Measurements from ENCODE around the gene KDM6A.
"Not testable (repeated sequence)": the region's sequence is repeated elsewhere in the genome, so short reads cannot be mapped to it uniquely, and the experiment has no call there.

The KDM6A gene

DNA sequence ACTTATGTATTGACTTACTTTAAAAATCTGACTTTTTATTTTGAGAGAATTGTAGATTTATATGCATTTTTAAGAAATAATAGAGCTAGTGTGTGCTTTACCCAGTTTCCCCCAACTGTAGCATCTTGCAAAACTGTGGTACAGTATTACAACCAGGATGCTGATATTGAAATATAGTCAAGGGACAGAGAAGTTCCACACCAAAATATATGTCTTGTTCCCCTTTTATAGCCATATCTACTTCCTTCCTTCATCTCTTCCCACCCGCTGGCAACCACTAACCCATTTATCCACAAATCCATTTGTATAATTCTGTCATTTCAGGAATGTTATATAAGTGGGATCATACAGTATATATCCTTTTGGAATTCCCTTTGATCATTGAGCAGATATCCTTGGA, 16.8 kb downstream of the KDM6A start:
- DNase-seq (ENCODE audit: low read depth) = no peak

- DNase-seq (ENCODE audit: low read depth) = no peak
Observed at GRCh38 chrX:44890247-44890646, 17.3 kb downstream of the KDM6A start.

DNA sequence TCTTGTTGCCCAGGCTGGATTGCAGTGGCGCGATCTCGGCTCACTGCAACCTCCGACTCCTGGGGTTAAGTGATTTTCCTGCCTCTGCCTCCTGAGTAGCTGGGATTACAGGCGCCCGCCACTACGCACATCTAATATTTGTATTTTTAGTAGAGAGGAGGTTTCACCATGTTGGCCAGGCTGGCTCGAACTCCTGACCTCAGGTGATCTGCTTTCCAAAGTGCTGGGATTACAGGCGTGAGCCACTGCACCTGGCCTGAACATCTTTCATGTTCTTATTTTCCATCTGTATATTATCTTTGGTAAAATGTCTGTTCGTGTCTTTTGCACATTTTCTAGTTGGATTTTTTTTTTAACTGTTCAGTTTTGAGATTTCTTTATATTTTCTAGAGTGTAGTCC, 17.7 kb downstream of the KDM6A start:
- not testable (repeated sequence) for DNase-seq (ENCODE audit: low read depth)

DNA sequence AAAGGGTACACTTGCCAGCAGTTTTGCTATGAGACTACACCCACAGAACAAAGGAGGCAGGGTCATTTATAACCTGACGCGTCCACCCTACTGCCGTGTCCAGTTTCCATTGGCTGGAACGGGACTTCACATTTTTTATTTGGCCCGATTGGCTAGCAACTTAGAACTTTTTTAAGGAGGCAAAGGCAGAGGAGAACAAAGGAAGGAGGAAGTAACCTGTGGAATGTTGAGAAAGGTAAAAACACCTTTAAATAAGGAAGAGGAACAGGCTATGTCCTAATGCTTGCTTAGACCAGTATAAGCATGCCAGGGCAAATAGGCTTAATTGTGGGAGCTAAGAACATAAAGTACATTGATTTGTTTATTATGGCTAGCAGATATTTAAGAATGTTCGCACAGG, 18.7 kb downstream of the KDM6A start:
- DNase-seq (ENCODE audit: low read depth) = no peak

DNA sequence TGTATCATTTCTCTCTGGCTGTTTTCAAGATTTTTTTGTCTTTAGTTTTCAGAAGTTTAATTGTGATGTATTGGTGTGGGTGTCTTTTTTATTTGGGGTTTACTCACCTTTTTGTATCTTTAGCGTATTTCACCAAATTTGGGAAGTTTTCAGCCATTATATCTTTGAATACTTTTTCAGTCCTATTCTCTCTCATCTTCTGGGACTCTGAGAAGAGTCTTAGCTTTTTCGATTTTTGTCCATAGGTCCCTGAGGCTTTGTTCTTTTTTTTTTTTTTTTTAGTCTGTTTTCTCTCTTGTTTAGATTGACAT, 23.8 kb downstream of the KDM6A start:
- DNase-seq (ENCODE audit: low read depth) = no peak

GRCh38 chrX:44897539-44897938, 24.6 kb downstream of the KDM6A start:
- no peak for DNase-seq (ENCODE audit: low read depth)

DNA sequence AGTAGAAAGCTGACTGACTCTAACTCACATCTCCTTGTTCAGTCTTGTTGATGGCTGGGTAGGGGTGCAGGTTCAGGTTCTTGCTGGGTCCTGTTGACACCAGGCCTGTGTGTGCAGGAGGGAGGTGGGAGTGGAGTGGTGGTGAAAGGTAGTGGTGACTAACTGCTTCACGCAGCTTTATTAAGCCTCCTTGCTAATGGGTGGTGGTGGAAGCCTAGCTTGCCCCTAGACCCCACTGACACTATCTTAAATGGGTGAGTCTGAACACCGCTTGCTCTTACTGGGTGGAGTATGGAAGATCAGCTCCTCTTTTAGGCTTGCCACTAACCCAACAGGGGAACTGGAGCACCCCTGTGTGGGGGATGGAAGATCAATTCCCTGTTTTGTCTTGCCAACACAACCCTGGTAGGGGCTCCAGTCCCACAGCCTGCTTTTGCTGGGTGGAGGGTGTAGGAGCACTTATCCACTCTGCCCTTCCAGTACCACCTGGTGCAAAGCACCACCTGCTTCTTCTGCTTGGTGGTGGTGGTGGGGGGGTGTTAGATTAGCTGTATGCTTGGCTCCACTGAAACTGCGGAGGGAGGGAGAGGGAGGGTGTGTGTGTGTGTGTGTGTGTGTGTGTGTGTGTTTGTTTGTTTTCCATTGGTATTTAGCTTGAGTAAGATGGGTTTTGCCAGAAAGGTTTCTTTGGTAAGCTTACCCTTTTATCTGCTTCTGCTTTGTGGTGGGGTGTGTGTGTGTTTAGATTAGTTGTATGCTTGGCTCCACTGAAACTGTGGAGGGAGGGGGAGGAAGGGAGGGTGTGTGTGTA, 25.6 kb downstream of the KDM6A start:
- no peak for DNase-seq (ENCODE audit: low read depth)

DNA sequence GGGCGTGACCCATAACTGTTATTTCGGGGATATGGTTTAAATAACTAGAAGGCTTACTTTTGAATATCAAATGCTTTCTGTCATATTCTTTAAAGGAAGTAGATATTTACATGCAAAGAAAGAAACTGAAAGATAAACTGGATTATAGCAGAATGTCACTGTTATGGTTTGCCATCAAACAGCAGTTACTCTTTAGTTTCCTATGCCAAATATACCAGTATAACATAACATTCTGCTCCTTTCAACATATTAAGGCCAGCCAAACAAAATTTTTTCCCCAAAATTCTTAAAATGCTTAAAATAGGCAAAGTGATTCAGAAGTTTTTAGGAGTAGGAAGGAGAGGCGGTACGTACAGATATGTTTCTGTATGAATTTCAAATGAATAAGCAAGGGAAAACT, 27.0 kb downstream of the KDM6A start:
- no peak for DNase-seq (ENCODE audit: low read depth)

- no peak for DNase-seq (ENCODE audit: low read depth)
Observed at GRCh38 chrX:44903107-44903506, 30.1 kb downstream of the KDM6A start.

GRCh38 chrX:44903830-44904530, 31.0 kb downstream of the KDM6A start:
- no peak for DNase-seq (ENCODE audit: low read depth)

DNA sequence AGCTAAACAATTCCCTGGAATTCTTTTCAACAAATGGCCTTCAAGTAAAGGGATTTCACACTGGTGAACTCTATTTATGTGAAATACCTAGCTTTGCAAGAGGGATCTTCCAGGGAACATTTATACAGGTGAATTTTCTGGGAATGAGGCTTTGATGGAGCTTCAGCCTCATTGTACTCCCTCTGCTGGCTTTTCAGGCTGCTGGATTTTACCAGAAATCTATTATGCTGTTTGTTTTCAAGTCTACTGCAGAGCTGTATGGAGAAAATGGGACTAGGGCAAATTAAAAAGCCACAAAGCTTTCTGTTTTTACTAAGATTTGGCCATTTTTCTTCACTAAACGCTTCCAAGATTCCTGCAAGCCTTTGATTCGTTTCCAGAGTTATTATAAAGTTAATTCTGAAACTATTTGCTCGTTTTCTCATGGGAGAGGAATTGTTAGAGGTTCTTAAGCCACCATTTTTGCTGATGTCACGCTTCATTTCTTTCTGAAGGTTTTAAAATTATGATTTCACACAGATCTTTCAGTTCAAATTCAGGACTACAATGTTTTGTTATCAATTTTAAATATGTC, 31.6 kb downstream of the KDM6A start:
- no peak for DNase-seq (ENCODE audit: low read depth)

DNA sequence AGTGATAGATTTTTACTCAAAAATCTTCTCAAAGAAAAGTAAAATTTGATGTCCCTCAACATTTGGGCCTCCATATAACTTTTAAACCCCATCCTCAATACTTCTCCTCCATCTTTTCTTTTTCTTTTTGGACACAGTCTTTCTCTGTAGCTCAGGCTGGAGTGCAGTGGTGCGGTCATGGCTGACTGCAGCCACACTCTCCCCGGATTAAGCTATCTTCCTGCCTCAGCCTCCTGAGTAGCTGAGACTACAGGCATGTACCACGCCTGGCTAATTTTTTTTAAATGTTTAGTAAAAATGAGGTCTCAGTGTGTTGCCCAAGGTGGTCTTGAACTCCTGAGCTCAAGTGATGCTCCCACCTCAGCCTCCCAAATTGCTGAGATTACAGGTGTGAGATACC, 33.1 kb downstream of the KDM6A start:
- DNase-seq (ENCODE audit: low read depth) = no peak

GRCh38 chrX:44906542-44906941, 33.6 kb downstream of the KDM6A start:
- no peak for DNase-seq (ENCODE audit: low read depth)

DNA sequence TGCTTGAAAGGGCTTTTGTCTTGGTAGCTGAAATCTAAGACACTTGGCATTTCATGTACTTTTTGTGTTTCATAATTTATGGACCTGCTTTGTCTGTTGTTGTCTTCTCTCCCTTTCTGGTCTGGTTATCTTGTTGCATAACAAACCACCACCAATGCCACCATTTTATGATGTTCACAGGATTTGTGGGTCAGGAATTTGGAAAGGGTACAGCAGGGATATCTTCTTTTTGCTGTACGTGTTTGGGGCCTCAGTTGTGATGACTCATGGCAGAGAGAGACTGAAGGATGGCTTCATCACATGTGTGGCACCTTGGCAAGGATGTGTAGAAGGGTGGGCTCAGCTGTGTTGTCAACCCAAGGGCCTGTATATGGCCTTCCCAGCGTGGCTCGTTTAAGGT, 35.2 kb downstream of the KDM6A start:
- DNase-seq (ENCODE audit: low read depth) = no peak

DNA sequence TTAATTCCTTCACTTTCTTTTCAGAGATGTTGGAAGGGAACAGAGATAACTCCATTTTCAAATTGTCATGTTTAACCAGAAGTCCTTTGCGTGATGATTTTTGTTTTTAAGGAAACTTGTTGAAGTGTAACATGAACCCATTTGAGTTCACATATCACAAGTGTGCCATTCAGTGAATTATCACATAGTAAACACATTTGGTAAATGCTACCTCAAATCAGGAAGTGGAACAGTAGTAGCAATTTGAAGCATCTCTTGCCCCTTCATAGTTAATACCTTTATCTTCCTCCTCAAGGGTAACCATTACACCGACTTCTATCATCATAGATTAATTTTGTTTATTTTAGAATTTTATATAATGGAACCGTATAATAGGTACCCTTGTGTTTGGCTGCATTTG, 35.8 kb downstream of the KDM6A start:
- no peak for DNase-seq (ENCODE audit: low read depth)

DNA sequence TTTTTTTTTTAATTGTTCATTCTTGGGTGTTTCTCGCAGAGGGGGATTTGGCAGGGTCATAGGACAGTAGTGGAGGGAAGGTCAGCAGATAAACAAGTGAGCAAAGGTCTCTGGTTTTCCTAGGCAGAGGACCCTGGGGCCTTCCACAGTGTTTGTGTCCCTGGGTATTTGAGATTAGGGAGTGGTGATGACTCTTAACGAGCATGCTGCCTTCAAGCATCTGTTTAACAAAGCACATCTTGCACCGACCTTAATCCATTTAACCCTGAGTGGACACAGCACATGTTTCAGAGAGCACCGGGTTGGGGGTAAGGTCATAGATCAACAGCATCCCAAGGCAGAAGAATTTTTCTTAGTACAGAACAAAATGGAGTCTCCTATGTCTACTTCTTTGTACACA, 37.5 kb downstream of the KDM6A start:
- DNase-seq (ENCODE audit: low read depth) = not testable (repeated sequence)

DNA sequence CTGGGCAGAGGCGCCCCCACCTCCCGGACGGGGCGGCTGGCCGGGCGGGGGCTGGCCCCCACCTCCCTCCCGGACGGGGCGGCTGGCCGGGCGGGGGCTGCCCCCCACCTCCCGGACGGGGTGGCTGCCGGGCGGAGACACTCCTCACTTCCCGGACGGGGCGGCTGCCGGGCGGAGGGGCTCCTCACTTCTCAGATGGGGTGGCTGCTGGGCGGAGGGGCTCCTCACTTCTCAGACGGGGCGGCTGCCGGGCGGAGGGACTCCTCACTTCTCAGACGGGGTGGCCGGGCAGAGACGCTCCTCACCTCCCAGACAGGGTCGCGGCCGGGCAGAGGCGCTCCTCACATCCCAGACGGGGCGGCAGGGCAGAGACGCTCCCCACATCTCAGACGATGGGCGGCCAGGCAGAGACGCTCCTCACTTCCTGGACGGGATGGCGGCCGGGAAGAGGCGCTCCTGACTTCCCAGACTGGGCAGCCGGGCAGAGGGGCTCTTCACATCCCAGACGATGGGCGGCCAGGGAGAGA, 38.1 kb downstream of the KDM6A start:
- not testable (repeated sequence) for DNase-seq (ENCODE audit: low read depth)

DNA sequence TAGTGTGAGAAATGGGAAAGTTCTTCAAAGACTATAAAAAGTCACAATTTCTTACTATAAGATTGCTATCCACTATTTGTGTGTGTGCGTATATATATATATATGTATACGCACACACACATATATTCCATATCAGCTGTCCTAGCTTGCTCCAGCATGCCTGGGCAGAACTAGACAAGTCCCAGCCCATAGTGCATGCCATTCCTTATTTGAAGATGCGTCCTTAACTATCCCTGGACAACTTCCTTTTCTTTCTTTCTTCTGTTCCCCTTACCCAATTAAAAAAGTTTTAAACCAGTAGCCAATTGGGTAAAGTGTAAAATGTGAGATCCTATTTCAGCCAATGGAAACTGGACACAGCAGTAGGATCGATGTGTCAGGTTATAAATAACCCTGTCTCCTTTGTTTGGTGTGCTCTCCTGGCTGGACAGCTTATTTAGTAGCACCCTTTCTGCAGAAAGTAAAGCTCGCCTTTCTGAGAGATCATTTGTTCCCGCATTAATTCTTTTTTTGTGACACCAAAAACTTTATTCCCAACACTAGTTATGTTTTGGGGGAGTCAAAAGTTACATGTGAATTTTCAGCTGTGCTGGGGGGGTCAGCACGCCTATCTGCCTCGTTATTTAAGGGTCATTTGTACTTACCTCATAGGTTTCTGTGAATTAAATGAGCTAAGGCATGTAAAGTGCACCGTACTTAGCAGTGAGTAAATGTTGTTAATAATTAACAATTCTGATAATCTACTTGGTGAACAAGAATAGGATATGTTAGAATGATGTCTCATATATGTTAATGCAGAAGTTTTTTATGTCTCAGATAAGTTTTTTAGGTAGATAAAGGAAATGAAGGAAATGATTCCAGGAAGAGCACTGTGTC, 40.9 kb downstream of the KDM6A start:
- no peak for DNase-seq (ENCODE audit: low read depth)

GRCh38 chrX:44914532-44915198, 41.7 kb downstream of the KDM6A start:
- DNase-seq (ENCODE audit: low read depth) = no peak

DNA sequence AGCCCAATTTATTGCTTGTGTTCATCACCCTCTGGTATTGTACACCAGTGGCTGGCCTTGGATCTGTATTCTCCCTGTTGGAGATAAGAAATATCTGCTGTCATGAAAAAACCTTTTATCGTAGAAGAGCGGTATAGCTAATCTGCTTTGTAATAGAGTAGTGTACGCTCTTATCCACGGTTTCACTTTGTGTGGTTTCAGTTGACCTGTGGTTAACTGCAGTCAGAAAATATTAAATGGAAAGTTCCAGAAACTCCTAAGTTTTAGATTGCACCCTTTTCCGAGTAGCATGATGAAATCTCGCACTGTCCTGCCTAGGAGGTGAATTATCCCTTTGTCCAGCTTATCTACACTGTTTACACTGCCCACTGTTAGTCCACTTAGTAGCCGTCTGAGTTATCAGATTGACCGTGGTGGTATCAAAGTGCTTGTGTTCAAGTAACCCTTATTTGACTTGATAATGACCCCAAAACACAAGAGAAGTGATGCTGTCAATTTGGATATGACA, 42.4 kb downstream of the KDM6A start:
- no peak for DNase-seq (ENCODE audit: low read depth)

GRCh38 chrX:44918722-44919121, 45.7 kb downstream of the KDM6A start:
- no peak for DNase-seq (ENCODE audit: low read depth)

DNA sequence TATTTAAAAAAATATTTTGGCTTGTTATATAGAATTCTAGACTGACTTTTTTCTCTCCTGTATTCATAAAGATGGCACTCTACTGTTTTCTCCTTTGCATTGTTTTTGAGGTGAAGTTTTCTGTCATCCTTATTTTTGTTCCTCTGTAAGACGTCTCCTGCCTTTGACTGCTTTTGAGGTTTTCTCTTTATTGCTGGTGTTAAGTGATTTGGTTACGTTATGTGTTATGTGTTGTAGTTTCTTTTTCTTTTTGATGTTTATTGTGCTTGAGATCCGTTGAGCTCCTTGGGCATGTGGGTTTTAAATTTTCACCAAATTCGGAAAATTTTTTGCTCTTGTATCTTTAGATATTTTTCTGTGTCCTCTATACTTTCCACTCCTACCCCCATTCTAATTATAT, 50.0 kb downstream of the KDM6A start:
- no peak for DNase-seq (ENCODE audit: low read depth)

Measured in stimulated activated CD8-positive, alpha-beta memory T cell treated with anti-CD3 and anti-CD28 coated beads, Interleukin-12 subunit alpha, Interleukin-12 subunit beta, amount 100 ng/mL, for 1 hour (primary cell).